Measurements from ENCODE around the gene LRRC1.

DNA sequence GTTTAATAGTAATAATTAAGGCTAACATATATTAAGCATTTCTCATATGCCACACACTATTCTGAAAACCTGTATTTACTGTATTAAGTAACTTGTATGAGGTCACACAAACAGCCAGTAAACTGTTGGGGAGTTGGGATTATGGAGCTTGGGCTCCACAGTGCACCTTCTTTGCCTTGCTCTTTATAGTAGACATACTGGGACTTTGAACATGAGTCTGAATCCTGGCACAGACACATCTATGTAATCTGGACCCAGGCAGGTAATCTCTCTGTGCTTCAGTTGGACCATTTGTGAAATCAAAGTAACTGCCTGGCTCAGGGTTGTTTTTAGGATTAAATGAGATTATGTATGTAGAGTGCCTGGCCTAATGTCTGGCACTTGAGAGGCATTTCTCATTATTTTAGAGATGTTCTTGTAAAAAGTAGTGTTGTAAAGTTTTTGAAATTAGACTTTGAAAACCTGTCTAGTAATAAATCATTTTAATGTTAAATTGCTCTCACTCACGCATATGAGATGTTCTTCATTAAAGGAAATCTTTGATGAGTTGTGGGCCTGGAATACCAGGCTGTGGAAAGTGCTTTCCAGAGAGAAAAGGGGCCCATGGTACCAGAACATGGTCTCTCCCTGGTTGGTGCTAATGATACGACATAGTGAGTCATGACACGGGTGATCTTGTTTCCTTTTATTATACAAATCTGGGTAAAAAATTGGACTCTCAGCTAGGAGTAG, 34.3 kb downstream of the LRRC1 start:
- TF ChIP-seq CTCF (IDR thresholded peaks at IDR 0.05) (no peak), POLR2A (IDR thresholded peaks at IDR 0.05) (no peak)
